Measurements from ENCODE around the gene SLC35B2. TPM values are rescaled to one million over a fixed set of nuclear protein-coding genes. Genes with fewer than 3 reads are reported as not detected.

The SLC35B2 gene
- total and polyA plus RNA-seq, 10 of the 15 experiments (the other 5 are each of a cell fraction or from before 2014, with no cell fraction given) = 11.3 to 45.4 (median 33.8) TPM

DNA sequence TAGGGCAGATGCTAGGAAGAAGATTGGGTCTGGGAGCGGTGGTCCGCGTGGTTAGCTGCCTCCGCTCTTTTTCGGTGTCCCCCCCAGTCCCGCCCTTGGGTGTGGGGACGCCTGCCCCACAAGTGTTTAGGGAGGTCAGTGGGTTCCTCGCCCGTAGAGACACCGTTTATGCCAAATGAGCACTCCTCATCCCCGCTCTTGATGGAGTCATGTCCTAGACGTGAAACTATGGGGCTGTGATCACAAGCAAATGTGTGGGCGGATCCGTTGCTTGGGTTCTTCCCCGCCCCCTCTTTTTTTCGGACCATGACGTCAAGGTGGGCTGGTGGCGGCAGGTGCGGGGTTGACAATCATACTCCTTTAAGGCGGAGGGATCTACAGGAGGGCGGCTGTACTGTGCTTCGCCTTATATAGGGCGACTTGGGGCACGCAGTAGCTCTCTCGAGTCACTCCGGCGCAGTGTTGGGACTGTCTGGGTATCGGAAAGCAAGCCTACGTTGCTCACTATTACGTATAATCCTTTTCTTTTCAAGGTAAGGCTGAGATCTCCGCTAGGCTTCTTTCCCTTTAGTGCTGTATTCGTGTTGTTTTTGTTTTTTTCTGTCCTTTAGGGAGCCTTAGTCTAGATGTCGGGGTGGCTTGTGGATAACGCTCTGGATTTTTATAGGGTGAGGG lies 10.5 kb downstream of the SLC35B2 start, which contains the start of gene HSP90AB1:
HSP90AB1 (plus strand) TSS at position 439 of the 675 bp plus-strand sequence. CDS start 1,529 bp downstream, outside the sequence.
- FAIRE-seq = peak; percentile 96
- H3K27ac ChIP-seq (ENCODE audit: control insufficient read depth, insufficient read depth) = peak within 1 kb of the TSS; percentile 96
- CTCF ChIA-PET = interaction anchor here (0.7 to 7.7 kb wide), 13 partner anchors 9 to 149 kb away, joined by 3 to 39 read pairs (median 6); partner anchors contain the start of genes AARS2, SLC29A1 and SLC35B2
- 0 out of 2 replicates have a peak, but pooled peaks have one; percentile 47 for TF ChIP-seq CBX5 (IDR thresholded peaks at IDR 0.05; ENCODE audit: low read depth)
- peak; percentile 72; the same call in 1 of the 2 replicates for TF ChIP-seq LARP7 (IDR thresholded peaks at IDR 0.05)
- TF ChIP-seq HCFC1 (IDR thresholded peaks at IDR 0.05; ENCODE audit: low read length) = peak; percentile 67
- peak; percentile 43; the same call in 1 of the 2 replicates for TF ChIP-seq RAD51 (IDR thresholded peaks at IDR 0.05)
- TF ChIP-seq PML (IDR thresholded peaks at IDR 0.05; ENCODE audit: low read length) = peak; percentile 100
- peak; percentile 95 for TF ChIP-seq SP1 (IDR thresholded peaks at IDR 0.05; ENCODE audit: low read depth, low read length)
- TF ChIP-seq ZNF592 (IDR thresholded peaks at IDR 0.05) = no peak
- peak; percentile 44 for TF ChIP-seq IRF4 (IDR thresholded peaks at IDR 0.05; ENCODE audit: low read depth, low read length)
- TF ChIP-seq CBFB (IDR thresholded peaks at IDR 0.05; ENCODE audit: low read depth) = peak; percentile 98
- TF ChIP-seq MEF2A (IDR thresholded peaks at IDR 0.05; ENCODE audit: insufficient read depth, low read depth, low read length) = peak; percentile 90
- peak; percentile 89 for TF ChIP-seq ZNF207 (IDR thresholded peaks at IDR 0.05; ENCODE audit: borderline replicate concordance)
- TF ChIP-seq MYC (IDR thresholded peaks at IDR 0.05; ENCODE audit: insufficient read depth, insufficient read length, insufficient replicate concordance, low read length, severe bottlenecking) = peak; percentile 9
- TF ChIP-seq FOXM1 (IDR thresholded peaks at IDR 0.05; ENCODE audit: low read depth, low read length) = peak; percentile 68
- TF ChIP-seq, protein P1, sequence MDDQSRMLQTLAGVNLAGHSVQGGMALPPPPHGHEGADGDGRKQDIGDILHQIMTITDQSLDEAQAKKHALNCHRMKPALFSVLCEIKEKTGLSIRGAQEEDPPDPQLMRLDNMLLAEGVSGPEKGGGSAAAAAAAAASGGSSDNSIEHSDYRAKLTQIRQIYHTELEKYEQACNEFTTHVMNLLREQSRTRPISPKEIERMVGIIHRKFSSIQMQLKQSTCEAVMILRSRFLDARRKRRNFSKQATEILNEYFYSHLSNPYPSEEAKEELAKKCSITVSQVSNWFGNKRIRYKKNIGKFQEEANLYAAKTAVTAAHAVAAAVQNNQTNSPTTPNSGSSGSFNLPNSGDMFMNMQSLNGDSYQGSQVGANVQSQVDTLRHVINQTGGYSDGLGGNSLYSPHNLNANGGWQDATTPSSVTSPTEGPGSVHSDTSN (IDR thresholded peaks at IDR 0.05; ENCODE audit: insufficient replicate concordance, low read depth, low read length) = peak; percentile 86
- peak; percentile 50 for TF ChIP-seq RELA (IDR thresholded peaks at IDR 0.05; ENCODE audit: borderline replicate concordance, partially characterized antibody)
- TF ChIP-seq POLR2AphosphoS5 (IDR thresholded peaks at IDR 0.05; ENCODE audit: low read length) = peak; percentile 100
- TF ChIP-seq HSF1 (IDR thresholded peaks at IDR 0.05; ENCODE audit: low read depth, low read length) = peak; percentile 95

More for the DNA sequence above, 10.5 kb downstream of the SLC35B2 start, which contains the start of gene HSP90AB1:
- ChIA-PET POLR2A (interaction anchor here (1.4 to 6.3 kb wide), 8 partner anchors 9 to 123 kb away, joined by 3 to 131 read pairs (median 5); partner anchors contain the start of genes MRPL14, SLC29A1, SLC35B2 and TMEM63B), SMC1A (ENCODE audit: uncharacterized antibody, unreplicated experiment) (interaction anchor here (0.6 to 4.2 kb wide), 7 partner anchors 9 to 126 kb away, joined by 3 to 25 read pairs (median 3); partner anchors contain the start of gene SLC35B2), RAD21 (ENCODE audit: unreplicated experiment) (interaction anchor here (1.1 to 3.6 kb wide), 10 partner anchors 10 to 139 kb away, joined by 3 to 28 read pairs (median 6); partner anchors contain the start of genes SLC29A1 and SLC35B2)
- Histone ChIP-seq H3K4me2 (ENCODE audit: control insufficient read depth, insufficient read depth) (peak within 1 kb of the TSS; percentile 82), H3K9ac (ENCODE audit: control insufficient read depth, insufficient read depth, low read length) (peak within 1 kb of the TSS; percentile 100), H3K9me3 (replicated peaks; ENCODE audit: control insufficient read depth, insufficient read depth, low read length) (no peaks in the 10 kb centered on the region), H3K79me2 (ENCODE audit: control insufficient read depth, insufficient read depth, low read length) (peaks cover 53% of the 10 kb centered on the region), H3K36me3 (ENCODE audit: control insufficient read depth in 2 of 2, insufficient read depth in 2 of 2, low read length in 1 of 2) (peaks cover 16 to 29% of the 10 kb centered on the region in 2 experiments), H2AFZ (ENCODE audit: control insufficient read depth, low read depth, low read length) (peak within 1 kb of the TSS; percentile 92), H3K4me1 (ENCODE audit: control insufficient read depth, insufficient read depth, low read length) (peaks cover 7% of the 10 kb centered on the region; the same call in 1 of the 2 replicates), H3K27me3 (replicated peaks in 1 of 2; ENCODE audit: control insufficient read depth in 2 of 2, insufficient read depth in 2 of 2, low read length in 1 of 2) (no peaks in the 10 kb centered on the region), H4K20me1 (ENCODE audit: control insufficient read depth, insufficient read depth) (peaks cover 11% of the 10 kb centered on the region; the same call in 1 of the 2 replicates), H3K4me3 (peak within 1 kb of the TSS; percentile 95)
- in situ Hi-C loops (cut with MboI) = no loop called here
- BruUV-seq (replicated peaks) = no TSS peak
- intact Hi-C loops (cut with micrococcal nuclease; ENCODE audit: unreplicated experiment) = loop anchor here (1.0 kb wide), 1 partner anchor 25 kb away; no protein-coding TSS in a partner anchor
- DNase-seq (ENCODE audit: low read depth, low spot score) = peak; percentile 96
- WGBS (ENCODE audit: insufficient coverage, insufficient replicate concordance, low lambda C conversion rate, missing lambda C conversion rate) = 1% methylated on average over 34 of the region's 34 CpGs
- peak; percentile 84 for ATAC-seq

Measured in GM12878 (cell line).